K562 (cell line): ENCODE measurements around the gene CHN2. TPM values are rescaled to one million over a fixed set of nuclear protein-coding genes. Genes with fewer than 3 reads are reported as not detected.

Experiments
- ATAC-seq: fragments of 200-7000 bp; cut with Tn5 transposase; 3 replicates; pipeline ENCODE4 v1.9.1; 2020; ENCODE audit warnings: moderate library complexity
- Bru-seq: library from RNA; stranded (reverse); fragments of 400-500 nt; gene quantifications from one replicate; lab custom pipeline; 2021; lab: Mats Ljungman, UMichigan
- BruChase-seq, 2 experiments: library from RNA; stranded (reverse); fragments of 400-500 nt; gene quantifications; one replicate each; lab custom pipeline; 2021; lab: Mats Ljungman, UMichigan
- BruUV-seq: library from RNA; stranded (reverse); fragments of 400-500 nt; replicated peaks from 2 replicates; lab custom pipeline; 2021; lab: Mats Ljungman, UMichigan
- CTCF ChIA-PET: fragments of 300-600 bp; formaldehyde crosslinking; extraction: SDS; loops from one replicate; lab custom pipeline; 2021; ENCODE audit warnings: low intra/inter-chr PET ratio; lab: Yijun Ruan, JAX
- POLR2A ChIA-PET: fragments of 300-600, 350-650 bp; sonication (Branson Sonifier 250); formaldehyde crosslinking; extraction: SDS; loops from one replicate; lab custom pipeline; 2021; ENCODE audit warnings: antibody characterized with exemption, inconsistent platforms; lab: Yijun Ruan, JAX
- DNase-seq, 4 experiments: peaks; one replicate each; pipeline versions ENCODE4 v3.0.0 to v3.0.0-alpha.2; 2011 to 2018; ENCODE audit warnings: low spot score in 3 of 4, mixed read lengths in 3 of 4; ENCODE audit errors: extremely low read depth in 1 of 4
- FAIRE-seq: peaks from 2 replicates; lab custom pipeline; 2011; peaks lifted over from hg19 to GRCh38; lab: Jason Lieb, UNC
- H2AFZ ChIP-seq: 2 replicates; pipeline ENCODE4 v1.6.0; 2011; ENCODE audit warnings: low read depth, low read length, control low read depth, inconsistent platforms
- H3K27ac ChIP-seq: fragments of 200-600 bp; 3 replicates; pipeline ENCODE4 v1.8.0; 2011; ENCODE audit warnings: low read depth, mild to moderate bottlenecking, control low read depth, inconsistent platforms, low read length, moderate library complexity, mixed read lengths; ENCODE audit errors: extremely low read depth
- H3K27me3 ChIP-seq, 2 experiments: fragments of 300-600 bp in 1 of 2; 2 replicates in 1 of 2; 3 replicates in 1 of 2; pipeline versions ENCODE4 v1.6.0 to v1.8.0; 2011; ENCODE audit warnings: inconsistent platforms in 2 of 2, low read length in 2 of 2, mild to moderate bottlenecking in 1 of 2, mixed read lengths in 1 of 2, moderate library complexity in 1 of 2; ENCODE audit not compliant: control insufficient read depth in 2 of 2, insufficient read depth in 2 of 2
- H3K36me3 ChIP-seq: fragments of 300-600 bp; 3 replicates; pipeline ENCODE4 v1.8.0; 2011; ENCODE audit warnings: mild to moderate bottlenecking, low read length, inconsistent platforms; ENCODE audit not compliant: control insufficient read depth, insufficient read depth
- H3K4me1 ChIP-seq, 2 experiments: fragments of 200-600 bp in 1 of 2; replicated peaks in 1 of 2; 2 replicates in 1 of 2; 3 replicates in 1 of 2; pipeline versions ENCODE4 v1.5.1 to v1.8.0; 2011; ENCODE audit warnings: inconsistent platforms in 2 of 2, low read length in 2 of 2, mild to moderate bottlenecking in 1 of 2, mixed read lengths in 1 of 2, moderate library complexity in 1 of 2; ENCODE audit not compliant: control insufficient read depth in 2 of 2, insufficient read depth in 2 of 2
- H3K4me2 ChIP-seq: 2 replicates; pipeline ENCODE4 v1.6.1; 2011; ENCODE audit warnings: low read length, control low read depth, inconsistent platforms, mixed read lengths; ENCODE audit not compliant: insufficient read depth
- H3K4me3 ChIP-seq: fragments of 200-600 bp; sonication (generic), shearing (Covaris generic); 2 replicates; pipeline ENCODE4 v1.5.1; 2016; ENCODE audit warnings: control low read depth, inconsistent platforms
- H3K79me2 ChIP-seq: fragments of 200-600 bp; 3 replicates; pipeline ENCODE4 v1.8.0; 2011; ENCODE audit warnings: low read length, inconsistent platforms; ENCODE audit not compliant: control insufficient read depth, insufficient read depth
- H3K9ac ChIP-seq, 2 experiments: 2 replicates each; pipeline versions ENCODE4 v1.6.0 to v1.6.1; 2011; ENCODE audit warnings: low read depth in 2 of 2, low read length in 2 of 2, control low read depth in 1 of 2, inconsistent platforms in 1 of 2, mild to moderate bottlenecking in 1 of 2, mixed read lengths in 1 of 2; ENCODE audit not compliant: insufficient read depth in 1 of 2
- H3K9me1 ChIP-seq: one replicate; pipeline ENCODE4 v1.6.0; 2011; ENCODE audit warnings: inconsistent platforms, mild to moderate bottlenecking, low read length, moderate library complexity; ENCODE audit not compliant: control insufficient read depth, insufficient read depth
- H3K9me3 ChIP-seq: replicated peaks from 2 replicates; pipeline ENCODE4 v1.5.1; 2011; ENCODE audit warnings: low read depth, low read length, inconsistent platforms; ENCODE audit not compliant: control insufficient read depth, insufficient read depth
- H4K20me1 ChIP-seq: replicated peaks from 2 replicates; pipeline ENCODE4 v1.6.1; 2011; ENCODE audit warnings: low read length, inconsistent platforms, mixed read lengths; ENCODE audit not compliant: control insufficient read depth, insufficient read depth
- GTF3C2 ChIP-seq: IDR thresholded peaks from 3 replicates; pipeline ENCODE4 v1.6.1; 2011; ENCODE audit warnings: borderline replicate concordance, mild to moderate bottlenecking, moderate library complexity; ENCODE audit not compliant: insufficient read length; ENCODE audit errors: extremely low read depth
- PHF8 ChIP-seq: fragments of 200-600 bp; sonication (generic); IDR thresholded peaks from 2 replicates; pipeline ENCODE4 v1.6.1; 2012; ENCODE audit warnings: mixed run types, mild to moderate bottlenecking, inconsistent platforms, low read length, moderate library complexity, borderline replicate concordance
- ZNF282 ChIP-seq: sonication (generic); formaldehyde crosslinking; IDR thresholded peaks from 2 replicates; pipeline ENCODE4 v1.8.1; 2023; ENCODE audit warnings: missing genetic modification reagents
- WGBS: fragments of 100-300 bp; shearing (Covaris generic); methylation state at CpG from one replicate; pipeline ENCODE4 v1.1.6; 2016; ENCODE audit warnings: low coverage, mixed read lengths; ENCODE audit not compliant: insufficient coverage; ENCODE audit errors: missing lambda C conversion rate; 5-methylcytosine and 5-hydroxymethylcytosine counted together
- in situ Hi-C: fragments of 300-500 bp; cut with MboI; formaldehyde crosslinking; loops from 4 replicates; pipeline ENCODE4 v1.15.0; 2018; ENCODE audit warnings: inconsistent platforms, mixed read lengths
- intact Hi-C: fragments of 100-400 bp; cut with micrococcal nuclease; formaldehyde crosslinking; loops from 2 replicates; pipeline ENCODE4 v1.14.2; 2022
- long read RNA-seq, 3 experiments: library from polyadenylated mRNA in 2 of 3; library from RNA in 1 of 3; unstranded in 2 of 3; stranded (forward) in 1 of 3; transcript quantifications; one replicate each; pipeline ENCODE4 v2.0.0, GENCODE V29; 2019 to 2022
- polyA minus RNA-seq, 3 experiments: library from RNA; depleted of rRNA, polyadenylated mRNA; stranded (reverse); fragments of >200 nt; gene quantifications; 2 replicates each; pipeline ENCODE4 v1.2.3, GENCODE V29; 2011
- polyA plus RNA-seq, 8 experiments: library from polyadenylated mRNA; depleted of rRNA in 4 of 8; stranded (reverse) in 5 of 8; unstranded in 3 of 8; fragments of >200 nt; fragmentation: Nextera tagmentation in 2 of 8; fragmentation: Illumina TruSeq in 1 of 8; extraction: Ambion mirVana in 2 of 8; extraction: Trizol in 1 of 8; gene quantifications; 2 replicates each; pipeline versions ENCODE4 v1.2.1 to v1.2.3, GENCODE V29; 2011 to 2014; ENCODE audit warnings: inconsistent platforms in 1 of 8, missing spikeins in 1 of 8
- total RNA-seq, 7 experiments: library from RNA; depleted of rRNA in 6 of 7; stranded (reverse); fragments of >200 nt in 6 of 7; fragmentation: Illumina TruSeq in 2 of 7; extraction: Trizol in 2 of 7; gene quantifications; 2 replicates each; pipeline versions ENCODE4 v1.2.1 to v1.2.3, GENCODE V29; 2011 to 2021; ENCODE audit warnings: low replicate concordance in 1 of 7

The CHN2 gene
- total RNA-seq (2011; cell fraction: chromatin; rRNA removed; ENCODE audit: low replicate concordance), result not detected in 2 replicates
- total RNA-seq (2011; cell fraction: nucleolus; rRNA removed), result not detected in 2 replicates
- total RNA-seq (2011; cell fraction: nucleoplasm; rRNA removed), result 1.5 TPM in 1 of 2 replicates, not detected in the other
- total RNA-seq (2014; rRNA removed), result 0.41 and 2.1 TPM in 2 replicates
- 0.29 and 0.33 TPM in 2 replicates for total RNA-seq (2014; rRNA removed; fragmentation: Illumina TruSeq; extraction: Trizol)
- total RNA-seq (2015; rRNA removed; fragmentation: Illumina TruSeq; extraction: Trizol), result 0.29 and 0.94 TPM in 2 replicates
- 0.38 and 0.44 TPM in 2 replicates for total RNA-seq (2021)
- 4.3 TPM in 1 of 2 replicates, not detected in the other for polyA plus RNA-seq (2011; rRNA removed)
- 2.4 TPM in 1 of 2 replicates, not detected in the other for polyA plus RNA-seq (2011; cell fraction: cytosol; rRNA removed)
- 5.2 TPM in 1 of 2 replicates, not detected in the other for polyA plus RNA-seq (2011; cell fraction: nucleus; rRNA removed)
- 0.18 and 0.26 TPM in 2 replicates for polyA plus RNA-seq (2012)
- polyA plus RNA-seq (2014; fragmentation: Illumina TruSeq; extraction: Trizol), result 0.15 and 0.21 TPM in 2 replicates
- under 1 TPM; 0.13 to 0.32 TPM for polyA plus RNA-seq (2014; fragmentation: Nextera tagmentation; extraction: Ambion mirVana)
- polyA plus RNA-seq (2014; rRNA removed), result 0.12 TPM in 1 of 2 replicates, not detected in the other
- polyA minus RNA-seq (2011; rRNA and poly(A)+ RNA removed), result 0.56 and 7.5 TPM in 2 replicates
- 4.1 TPM in 1 of 2 replicates, not detected in the other for polyA minus RNA-seq (2011; cell fraction: cytosol; rRNA and poly(A)+ RNA removed)
- polyA minus RNA-seq (2011; cell fraction: nucleus; rRNA and poly(A)+ RNA removed), result 10.6 TPM in 1 of 2 replicates, not detected in the other
- not detected for Bru-seq, nascent RNA
- not detected for BruChase-seq, experiment 1, labeled RNA remaining after a 2-hour chase
- BruChase-seq, experiment 2, labeled RNA remaining after a 6-hour chase, result not detected
- long read RNA-seq, experiment 1, result 0 reads
- long read RNA-seq, experiment 2, result 0 reads
- long read RNA-seq, experiment 3, result 0 reads

GRCh38 chr7:29194594-29195427, at the start of gene CHN2:
CHN2 (plus strand) TSS chr7:29194775.
- peaks cover 14 to 22% of the 10 kb centered on the region in 2 experiments; a peak in 3 of 5 replicates for H3K27me3 ChIP-seq
- no peaks in the 10 kb centered on the region for H3K9me1 ChIP-seq
- H3K79me2 ChIP-seq, result no peaks in the 10 kb centered on the region
- no peaks in the 10 kb centered on the region for H3K36me3 ChIP-seq
- in situ Hi-C loops, result no loop called here
- peaks cover 4% of the 10 kb centered on the region; the same call in 1 of the 2 replicates for H4K20me1 ChIP-seq
- intact Hi-C loops, result no loop called here
- H3K4me3 ChIP-seq, result no peak within 1 kb of the TSS
- POLR2A ChIA-PET, result no interaction called here
- 3% methylated on average over 42 of the region's 89 CpGs for WGBS
- no peak within 1 kb of the TSS for H2AFZ ChIP-seq
- ATAC-seq, result no peak
- H3K4me1 ChIP-seq, result peaks cover 0 to 11% of the 10 kb centered on the region in 2 experiments; a peak in 1 of 5 replicates
- no peak within 1 kb of the TSS for H3K4me2 ChIP-seq
- TF ChIP-seq PHF8, result peak; percentile 9; the same call in 1 of the 2 replicates
- TF ChIP-seq GTF3C2, result no peak
- TF ChIP-seq ZNF282 (CRISPR knock-in tag), result no peak
- TF ChIP-seq, all 486 proteins: peak for 1
- no TSS peak for BruUV-seq
- H3K9ac ChIP-seq, result no peak within 1 kb of the TSS
- DNase-seq, result no peak
- no peak within 1 kb of the TSS for H3K27ac ChIP-seq
- CTCF ChIA-PET, result no interaction called here
- H3K9me3 ChIP-seq, result no peaks in the 10 kb centered on the region
- FAIRE-seq, result no peak
